Liver (tissue), 3 donors: ENCODE measurements around the gene LRMDA.

ENCODE experiments used
- ATF3 ChIP-seq: IDR thresholded peaks from 2 replicates; pipeline ENCODE4 v1.6.1; 2016; ENCODE audit warnings: antibody characterized with exemption
- FOXA2 ChIP-seq: IDR thresholded peaks from 2 replicates; pipeline ENCODE4 v1.6.1; 2016; ENCODE audit warnings: antibody characterized with exemption
- GABPA ChIP-seq, 2 donors: IDR thresholded peaks in 1 of 2; conservative IDR thresholded peaks in 1 of 2; 2 replicates each; pipeline ENCODE4 v1.6.1; 2016; ENCODE audit warnings: antibody characterized with exemption in 2 of 2, mild to moderate bottlenecking in 1 of 2, moderate library complexity in 1 of 2
- HNF4A ChIP-seq, 2 donors: conservative IDR thresholded peaks; 2 replicates each; pipeline ENCODE4 v1.6.1; 2016; ENCODE audit warnings: antibody characterized with exemption in 2 of 2, mild to moderate bottlenecking in 2 of 2
- HNF4G ChIP-seq: IDR thresholded peaks from 2 replicates; pipeline ENCODE4 v1.6.1; 2016; ENCODE audit warnings: antibody characterized with exemption
- JUND ChIP-seq, 2 donors: IDR thresholded peaks; 2 replicates each; pipeline ENCODE4 v1.6.1; 2016; ENCODE audit warnings: antibody characterized with exemption in 2 of 2
- NR2F2 ChIP-seq: IDR thresholded peaks from 2 replicates; pipeline ENCODE4 v1.6.1; 2016; ENCODE audit warnings: antibody characterized with exemption
- RAD21 ChIP-seq, 2 donors: IDR thresholded peaks; 2 replicates each; pipeline ENCODE4 v1.6.1; 2016; ENCODE audit warnings: antibody characterized with exemption in 2 of 2, mild to moderate bottlenecking in 2 of 2
- REST ChIP-seq: IDR thresholded peaks from 2 replicates; pipeline ENCODE4 v1.6.1; 2016; ENCODE audit warnings: antibody characterized with exemption, mild to moderate bottlenecking
- TAF1 ChIP-seq: conservative IDR thresholded peaks from 2 replicates; pipeline ENCODE4 v1.6.1; 2016; ENCODE audit warnings: antibody characterized with exemption, mild to moderate bottlenecking
- YY1 ChIP-seq: IDR thresholded peaks from 2 replicates; pipeline ENCODE4 v1.6.1; 2016; ENCODE audit warnings: antibody characterized with exemption, mild to moderate bottlenecking
- TF ChIP-seq, protein P1 (sequence below): IDR thresholded peaks from 2 replicates; pipeline ENCODE4 v1.6.1; 2016; ENCODE audit warnings: antibody characterized with exemption
- TF ChIP-seq, protein P2 (sequence below): fragments of 150-350 bp; IDR thresholded peaks from 2 replicates; pipeline ENCODE4 v1.5.1; 2017; ENCODE audit warnings: improper control_type of control experiment, low read depth, low read length; ENCODE audit not compliant: missing input control
- TF ChIP-seq, protein P3 (sequence below): IDR thresholded peaks from 2 replicates; pipeline ENCODE4 v1.6.1; 2016; ENCODE audit warnings: antibody characterized with exemption
- donor health status: healthy.
- donor health status: healthy.

DNA sequence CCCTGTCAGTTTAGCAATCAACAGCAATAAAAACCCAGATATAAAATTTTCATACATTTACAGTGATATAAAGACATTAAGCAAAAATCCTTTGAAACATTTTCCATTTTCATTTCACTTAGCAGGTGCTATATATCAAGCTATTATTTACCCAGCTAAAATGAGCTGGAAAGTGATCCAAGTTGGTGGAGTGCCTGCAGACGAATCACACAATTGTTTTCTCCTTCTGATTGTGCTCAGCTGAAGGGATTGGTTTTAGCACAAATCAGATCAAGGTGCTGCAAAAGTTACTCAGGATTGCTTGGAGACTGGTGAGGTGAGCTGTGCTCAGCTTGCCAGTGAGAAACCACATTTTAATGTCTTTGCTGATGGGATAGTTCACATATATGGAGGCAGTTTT is 138.1 kb downstream of the LRMDA start:
- TF ChIP-seq, protein P1, sequence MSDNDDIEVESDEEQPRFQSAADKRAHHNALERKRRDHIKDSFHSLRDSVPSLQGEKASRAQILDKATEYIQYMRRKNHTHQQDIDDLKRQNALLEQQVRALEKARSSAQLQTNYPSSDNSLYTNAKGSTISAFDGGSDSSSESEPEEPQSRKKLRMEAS, result no peak
- TF ChIP-seq GABPA (IDR thresholded peaks at IDR 0.05 in 1 of 2, conservative IDR thresholded peaks at IDR 0.05 in 1 of 2) (no peak), TAF1 (no peak), REST (no peak), NR2F2 (no peak), ATF3 (no peak), YY1 (no peak), JUND (IDR thresholded peaks at IDR 0.05) (no peak), RAD21 (IDR thresholded peaks at IDR 0.05) (no peak), FOXA2 (no peak), HNF4G (no peak), HNF4A (conservative IDR thresholded peaks at IDR 0.05) (no peak)
- TF ChIP-seq, protein P2, sequence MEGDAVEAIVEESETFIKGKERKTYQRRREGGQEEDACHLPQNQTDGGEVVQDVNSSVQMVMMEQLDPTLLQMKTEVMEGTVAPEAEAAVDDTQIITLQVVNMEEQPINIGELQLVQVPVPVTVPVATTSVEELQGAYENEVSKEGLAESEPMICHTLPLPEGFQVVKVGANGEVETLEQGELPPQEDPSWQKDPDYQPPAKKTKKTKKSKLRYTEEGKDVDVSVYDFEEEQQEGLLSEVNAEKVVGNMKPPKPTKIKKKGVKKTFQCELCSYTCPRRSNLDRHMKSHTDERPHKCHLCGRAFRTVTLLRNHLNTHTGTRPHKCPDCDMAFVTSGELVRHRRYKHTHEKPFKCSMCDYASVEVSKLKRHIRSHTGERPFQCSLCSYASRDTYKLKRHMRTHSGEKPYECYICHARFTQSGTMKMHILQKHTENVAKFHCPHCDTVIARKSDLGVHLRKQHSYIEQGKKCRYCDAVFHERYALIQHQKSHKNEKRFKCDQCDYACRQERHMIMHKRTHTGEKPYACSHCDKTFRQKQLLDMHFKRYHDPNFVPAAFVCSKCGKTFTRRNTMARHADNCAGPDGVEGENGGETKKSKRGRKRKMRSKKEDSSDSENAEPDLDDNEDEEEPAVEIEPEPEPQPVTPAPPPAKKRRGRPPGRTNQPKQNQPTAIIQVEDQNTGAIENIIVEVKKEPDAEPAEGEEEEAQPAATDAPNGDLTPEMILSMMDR, result no peak
- TF ChIP-seq, protein P3, sequence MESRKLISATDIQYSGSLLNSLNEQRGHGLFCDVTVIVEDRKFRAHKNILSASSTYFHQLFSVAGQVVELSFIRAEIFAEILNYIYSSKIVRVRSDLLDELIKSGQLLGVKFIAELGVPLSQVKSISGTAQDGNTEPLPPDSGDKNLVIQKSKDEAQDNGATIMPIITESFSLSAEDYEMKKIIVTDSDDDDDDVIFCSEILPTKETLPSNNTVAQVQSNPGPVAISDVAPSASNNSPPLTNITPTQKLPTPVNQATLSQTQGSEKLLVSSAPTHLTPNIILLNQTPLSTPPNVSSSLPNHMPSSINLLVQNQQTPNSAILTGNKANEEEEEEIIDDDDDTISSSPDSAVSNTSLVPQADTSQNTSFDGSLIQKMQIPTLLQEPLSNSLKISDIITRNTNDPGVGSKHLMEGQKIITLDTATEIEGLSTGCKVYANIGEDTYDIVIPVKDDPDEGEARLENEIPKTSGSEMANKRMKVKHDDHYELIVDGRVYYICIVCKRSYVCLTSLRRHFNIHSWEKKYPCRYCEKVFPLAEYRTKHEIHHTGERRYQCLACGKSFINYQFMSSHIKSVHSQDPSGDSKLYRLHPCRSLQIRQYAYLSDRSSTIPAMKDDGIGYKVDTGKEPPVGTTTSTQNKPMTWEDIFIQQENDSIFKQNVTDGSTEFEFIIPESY, result no peak
